GM18508 (cell line): ENCODE results near the gene SERPINB5.
"Not testable (repeated sequence)": the region's sequence is repeated elsewhere in the genome, so short reads cannot be mapped to it uniquely, and the experiment has no call there.

ENCODE experiments used
- ATAC-seq: cut with Tn5 transposase; IDR thresholded peaks from one replicate; pipeline ENCODE4 v1.9.1; 2021; ENCODE audit warnings: moderate number of reproducible peaks; ENCODE audit not compliant: insufficient read depth, unreplicated experiment

The SERPINB5 gene

GRCh38 chr18:63476668-63477067 lies at the start of gene SERPINB5:
Gene SERPINB5, plus strand, starts transcription at chr18:63476958. Its CDS starts 7,471 bp downstream, at chr18:63484429.
- no peak for ATAC-seq

- no peak for ATAC-seq
Measured at GRCh38 chr18:63427558-63427957, 49.2 kb upstream of the SERPINB5 start.

- ATAC-seq: no peak
Measured at GRCh38 chr18:63430526-63430925, 46.2 kb upstream of the SERPINB5 start.

GRCh38 chr18:63431180-63431579 lies 45.6 kb upstream of the SERPINB5 start:
- no peak for ATAC-seq

- ATAC-seq: no peak
Measured at GRCh38 chr18:63433334-63433866, 43.4 kb upstream of the SERPINB5 start.

- no peak for ATAC-seq
Measured at GRCh38 chr18:63438181-63438580, 38.6 kb upstream of the SERPINB5 start.

- ATAC-seq: no peak
Measured at GRCh38 chr18:63439334-63439733, 37.4 kb upstream of the SERPINB5 start.

GRCh38 chr18:63440219-63440618 lies 36.5 kb upstream of the SERPINB5 start:
- no peak for ATAC-seq

- no peak for ATAC-seq
Measured at GRCh38 chr18:63440881-63441280, 35.9 kb upstream of the SERPINB5 start.

- no peak for ATAC-seq
Measured at GRCh38 chr18:63443829-63444228, 32.9 kb upstream of the SERPINB5 start.

GRCh38 chr18:63444580-63444979 lies 32.2 kb upstream of the SERPINB5 start:
- no peak for ATAC-seq

- no peak for ATAC-seq
Measured at GRCh38 chr18:63445037-63445436, 31.7 kb upstream of the SERPINB5 start.

- ATAC-seq: no peak
Measured at GRCh38 chr18:63446266-63446665, 30.5 kb upstream of the SERPINB5 start.

GRCh38 chr18:63447066-63447465 lies 29.7 kb upstream of the SERPINB5 start:
- no peak for ATAC-seq

GRCh38 chr18:63449426-63449825 lies 27.3 kb upstream of the SERPINB5 start:
- ATAC-seq: no peak

- ATAC-seq: no peak
Measured at GRCh38 chr18:63451799-63452660, 24.7 kb upstream of the SERPINB5 start.

- not testable (repeated sequence) for ATAC-seq
Measured at GRCh38 chr18:63452751-63453150, 24.0 kb upstream of the SERPINB5 start.

GRCh38 chr18:63454497-63454896 lies 22.3 kb upstream of the SERPINB5 start:
- ATAC-seq: no peak

- ATAC-seq: no peak
Measured at GRCh38 chr18:63457977-63458376, 18.8 kb upstream of the SERPINB5 start.

- ATAC-seq: no peak
Measured at GRCh38 chr18:63460414-63460813, 16.3 kb upstream of the SERPINB5 start.

- no peak for ATAC-seq
Measured at GRCh38 chr18:63464434-63464833, 12.3 kb upstream of the SERPINB5 start.

GRCh38 chr18:63465059-63465458 lies 11.7 kb upstream of the SERPINB5 start:
- ATAC-seq: no peak
